GM12873 (cell line): ENCODE data around the gene AKAP6.

Experiments
- CTCF ChIP-seq: IDR thresholded peaks from 2 replicates; pipeline ENCODE4 v1.5.1; 2012; ENCODE audit warnings: low read depth, mild to moderate bottlenecking, moderate library complexity, low read length, control low read depth; ENCODE audit not compliant: insufficient read depth; ENCODE audit errors: missing control alignments

Gene AKAP6

GRCh38 chr14:32785585-32785984 lies 456.5 kb downstream of the AKAP6 start:
- no peak for TF ChIP-seq CTCF

- no peak for TF ChIP-seq CTCF
Observed at GRCh38 chr14:32786886-32787285, 457.8 kb downstream of the AKAP6 start.

DNA sequence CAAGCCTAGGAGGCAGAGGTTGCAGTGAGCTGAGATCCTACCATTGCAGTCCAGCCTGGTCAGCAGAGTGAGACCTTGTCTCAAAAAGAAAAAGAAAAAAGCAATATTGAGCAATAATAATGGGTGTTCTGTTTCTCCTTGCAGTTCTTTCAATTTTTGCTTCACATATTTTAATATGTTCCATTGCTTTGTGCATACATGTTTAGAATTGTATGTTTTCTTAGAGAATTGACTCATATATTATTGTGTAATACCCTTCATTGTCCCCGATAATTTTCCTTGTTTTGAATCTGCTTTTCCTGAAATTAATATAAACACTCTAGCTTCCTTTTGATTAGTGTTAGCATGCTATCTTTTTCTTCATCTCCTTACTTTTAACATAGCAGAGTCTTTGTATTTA lies 471.2 kb downstream of the AKAP6 start:
- TF ChIP-seq CTCF, result no peak

GRCh38 chr14:32802295-32802694 lies 473.2 kb downstream of the AKAP6 start:
- TF ChIP-seq CTCF, result no peak

GRCh38 chr14:32805979-32806378 lies 476.9 kb downstream of the AKAP6 start:
- no peak for TF ChIP-seq CTCF

DNA sequence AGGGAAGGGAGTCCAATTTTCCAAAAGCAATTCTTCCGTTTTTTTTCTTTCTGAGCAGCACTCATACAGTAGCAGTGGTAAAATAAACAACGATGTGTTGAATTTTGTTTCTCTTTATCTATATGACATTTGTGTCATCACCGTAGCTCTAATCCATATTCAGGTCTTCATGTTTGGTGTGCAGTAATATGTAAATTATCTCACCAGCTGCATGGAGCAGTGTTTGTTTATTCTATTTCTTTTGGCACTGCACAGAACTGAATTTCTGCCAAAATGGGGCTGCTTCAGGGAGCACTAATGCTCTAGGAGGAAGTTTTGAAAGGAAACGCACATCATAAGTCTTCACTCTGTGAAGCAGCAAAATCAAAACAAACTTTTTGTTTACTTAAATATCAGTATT lies 479.5 kb downstream of the AKAP6 start:
- no peak for TF ChIP-seq CTCF

DNA sequence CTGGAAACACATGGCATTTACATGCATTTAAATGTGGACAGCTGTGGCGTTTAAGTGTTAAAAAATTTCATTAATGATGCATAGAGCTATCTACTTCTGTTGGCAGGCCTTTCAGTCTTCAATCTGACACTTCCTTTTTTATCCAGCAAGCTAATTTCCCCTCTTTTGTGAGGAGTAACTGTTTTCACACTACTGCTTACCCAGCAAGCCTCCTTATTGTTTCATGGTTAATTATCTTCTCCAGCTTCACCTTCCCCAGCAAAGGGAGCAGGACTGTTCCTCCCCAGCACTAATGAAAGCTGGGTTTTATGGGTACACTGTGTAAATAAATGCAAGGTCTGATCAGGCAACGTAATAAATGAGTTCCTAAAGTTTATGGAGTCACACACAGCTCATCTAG lies 480.2 kb downstream of the AKAP6 start:
- no peak for TF ChIP-seq CTCF
